ENCODE results near the gene TSHZ2.

The TSHZ2 gene

DNA sequence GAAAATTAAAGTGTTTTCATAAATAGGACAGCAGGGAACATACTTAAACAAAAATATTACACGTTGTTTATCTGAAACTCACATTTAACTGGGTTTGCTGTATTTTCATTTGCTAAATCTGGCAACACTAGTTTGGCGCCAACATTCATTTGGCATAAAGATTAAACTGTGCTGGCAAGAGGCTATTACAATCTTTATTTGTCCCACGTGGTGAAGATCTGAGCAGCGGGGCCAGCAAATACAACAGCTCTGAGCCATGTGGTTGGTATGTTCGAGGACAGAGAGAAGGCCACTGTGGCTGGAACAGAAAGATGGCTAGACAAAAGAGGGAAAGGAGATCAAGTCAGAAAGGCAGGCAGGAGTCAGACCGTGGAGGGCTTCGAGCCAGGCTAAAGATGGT is 387.3 kb downstream of the TSHZ2 start:
- Histone ChIP-seq H3K79me2 (ENCODE audit: insufficient read depth, low read depth) (no peaks in the 10 kb centered on the region), H3K27me3 (ENCODE audit: insufficient read depth, low read depth) (no peaks in the 10 kb centered on the region), H3K9ac (no peak overlapping the region), H3K4me2 (no peak overlapping the region), H3K4me1 (ENCODE audit: low read depth, poor library complexity, severe bottlenecking) (no peaks in the 10 kb centered on the region), H3K27ac (no peak overlapping the region), H4K20me1 (ENCODE audit: insufficient read depth) (no peaks in the 10 kb centered on the region), H3K36me3 (ENCODE audit: insufficient read depth) (no peaks in the 10 kb centered on the region), H2AFZ (ENCODE audit: low read depth) (no peak overlapping the region), H3K4me3 (IDR thresholded peaks at IDR 0.05; ENCODE audit: insufficient read depth, low read depth, low read length) (no peak overlapping the region)
- TF ChIP-seq, protein P1, sequence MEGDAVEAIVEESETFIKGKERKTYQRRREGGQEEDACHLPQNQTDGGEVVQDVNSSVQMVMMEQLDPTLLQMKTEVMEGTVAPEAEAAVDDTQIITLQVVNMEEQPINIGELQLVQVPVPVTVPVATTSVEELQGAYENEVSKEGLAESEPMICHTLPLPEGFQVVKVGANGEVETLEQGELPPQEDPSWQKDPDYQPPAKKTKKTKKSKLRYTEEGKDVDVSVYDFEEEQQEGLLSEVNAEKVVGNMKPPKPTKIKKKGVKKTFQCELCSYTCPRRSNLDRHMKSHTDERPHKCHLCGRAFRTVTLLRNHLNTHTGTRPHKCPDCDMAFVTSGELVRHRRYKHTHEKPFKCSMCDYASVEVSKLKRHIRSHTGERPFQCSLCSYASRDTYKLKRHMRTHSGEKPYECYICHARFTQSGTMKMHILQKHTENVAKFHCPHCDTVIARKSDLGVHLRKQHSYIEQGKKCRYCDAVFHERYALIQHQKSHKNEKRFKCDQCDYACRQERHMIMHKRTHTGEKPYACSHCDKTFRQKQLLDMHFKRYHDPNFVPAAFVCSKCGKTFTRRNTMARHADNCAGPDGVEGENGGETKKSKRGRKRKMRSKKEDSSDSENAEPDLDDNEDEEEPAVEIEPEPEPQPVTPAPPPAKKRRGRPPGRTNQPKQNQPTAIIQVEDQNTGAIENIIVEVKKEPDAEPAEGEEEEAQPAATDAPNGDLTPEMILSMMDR (conservative IDR thresholded peaks at IDR 0.05; ENCODE audit: low read depth, low read length) = no peak

- H3K4me2 ChIP-seq = no peak overlapping the region
- no peaks in the 10 kb centered on the region for H3K36me3 ChIP-seq (ENCODE audit: insufficient read depth)
- H3K27me3 ChIP-seq (ENCODE audit: insufficient read depth, low read depth) = no peaks in the 10 kb centered on the region
- H3K4me1 ChIP-seq (ENCODE audit: low read depth, poor library complexity, severe bottlenecking) = no peaks in the 10 kb centered on the region
- TF ChIP-seq, protein P1 (conservative IDR thresholded peaks at IDR 0.05; ENCODE audit: low read depth, low read length) = no peak
- no peaks in the 10 kb centered on the region for H3K79me2 ChIP-seq (ENCODE audit: insufficient read depth, low read depth)
- H2AFZ ChIP-seq (ENCODE audit: low read depth) = no peak overlapping the region
- no peak overlapping the region for H3K9ac ChIP-seq
- H3K4me3 ChIP-seq (IDR thresholded peaks at IDR 0.05; ENCODE audit: insufficient read depth, low read depth, low read length) = no peak overlapping the region
- no peaks in the 10 kb centered on the region for H4K20me1 ChIP-seq (ENCODE audit: insufficient read depth)
- no peak overlapping the region for H3K27ac ChIP-seq
Observed at GRCh38 chr20:53360852-53361251, 388.7 kb downstream of the TSHZ2 start.

DNA sequence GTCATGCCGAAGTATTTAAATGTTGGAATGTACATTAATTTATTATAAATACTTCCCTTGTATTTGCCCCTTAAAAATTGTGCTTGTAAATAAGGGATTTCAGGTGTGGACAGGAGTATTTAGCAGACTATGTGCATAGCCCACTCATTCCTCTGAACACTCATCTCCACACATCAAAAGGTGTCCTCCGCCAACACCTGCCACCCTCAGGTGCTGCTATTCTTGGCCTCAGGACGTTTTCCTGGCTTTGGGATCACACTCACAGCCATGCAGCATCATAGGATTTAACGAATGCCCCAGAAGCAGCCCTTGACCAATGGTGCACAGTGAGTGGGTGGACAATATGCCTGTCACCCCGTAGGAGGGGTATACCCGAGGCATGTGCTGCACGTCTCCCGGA is 390.6 kb downstream of the TSHZ2 start:
- TF ChIP-seq, protein P1 (conservative IDR thresholded peaks at IDR 0.05; ENCODE audit: low read depth, low read length) = no peak
- no peaks in the 10 kb centered on the region for H3K4me1 ChIP-seq (ENCODE audit: low read depth, poor library complexity, severe bottlenecking)
- H3K9ac ChIP-seq = no peak overlapping the region
- no peaks in the 10 kb centered on the region for H4K20me1 ChIP-seq (ENCODE audit: insufficient read depth)
- H2AFZ ChIP-seq (ENCODE audit: low read depth) = no peak overlapping the region
- no peak overlapping the region for H3K4me2 ChIP-seq
- H3K79me2 ChIP-seq (ENCODE audit: insufficient read depth, low read depth) = no peaks in the 10 kb centered on the region
- no peaks in the 10 kb centered on the region for H3K36me3 ChIP-seq (ENCODE audit: insufficient read depth)
- H3K27me3 ChIP-seq (ENCODE audit: insufficient read depth, low read depth) = no peaks in the 10 kb centered on the region
- H3K4me3 ChIP-seq (IDR thresholded peaks at IDR 0.05; ENCODE audit: insufficient read depth, low read depth, low read length) = no peak overlapping the region
- no peak overlapping the region for H3K27ac ChIP-seq

GRCh38 chr20:53364646-53365045 is 392.5 kb downstream of the TSHZ2 start:
- Histone ChIP-seq H3K79me2 (ENCODE audit: insufficient read depth, low read depth) (no peaks in the 10 kb centered on the region), H4K20me1 (ENCODE audit: insufficient read depth) (no peaks in the 10 kb centered on the region), H3K4me2 (no peak overlapping the region), H3K27ac (no peak overlapping the region), H3K9ac (no peak overlapping the region), H3K36me3 (ENCODE audit: insufficient read depth) (no peaks in the 10 kb centered on the region), H2AFZ (ENCODE audit: low read depth) (no peak overlapping the region), H3K4me3 (IDR thresholded peaks at IDR 0.05; ENCODE audit: insufficient read depth, low read depth, low read length) (no peak overlapping the region), H3K27me3 (ENCODE audit: insufficient read depth, low read depth) (no peaks in the 10 kb centered on the region), H3K4me1 (ENCODE audit: low read depth, poor library complexity, severe bottlenecking) (no peaks in the 10 kb centered on the region)
- TF ChIP-seq, protein P1 (conservative IDR thresholded peaks at IDR 0.05; ENCODE audit: low read depth, low read length) = no peak
